ENCODE measurements around the gene ALK.

DNA sequence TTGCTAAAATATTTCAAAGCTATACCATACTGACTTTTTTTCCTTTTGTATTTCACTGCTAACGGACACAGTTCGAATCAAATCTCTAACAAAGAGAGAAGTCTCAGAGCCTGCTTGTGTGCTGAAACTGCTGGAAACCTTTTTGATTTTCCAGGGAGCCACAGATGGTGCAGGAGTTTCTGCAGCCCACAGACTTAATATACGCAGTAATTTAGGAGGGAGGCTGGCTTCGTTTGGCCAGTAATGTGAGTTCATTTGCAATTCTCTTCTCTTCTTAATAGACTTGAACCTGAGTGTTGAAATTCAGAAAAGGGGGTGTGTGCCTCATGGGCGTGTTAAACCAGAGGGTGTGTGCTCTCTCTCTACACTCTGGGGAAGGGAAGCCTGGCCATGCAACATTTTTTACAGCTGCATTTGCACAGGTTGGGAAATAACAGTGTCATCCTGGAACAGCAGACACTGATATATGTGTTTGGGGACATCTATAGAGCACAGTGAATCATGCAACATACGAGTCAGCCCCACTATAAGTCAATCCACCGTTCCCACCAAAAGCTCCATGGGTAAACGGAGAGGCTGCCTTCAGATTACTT is 473.2 kb downstream of the ALK start:
- TF ChIP-seq, protein P1, sequence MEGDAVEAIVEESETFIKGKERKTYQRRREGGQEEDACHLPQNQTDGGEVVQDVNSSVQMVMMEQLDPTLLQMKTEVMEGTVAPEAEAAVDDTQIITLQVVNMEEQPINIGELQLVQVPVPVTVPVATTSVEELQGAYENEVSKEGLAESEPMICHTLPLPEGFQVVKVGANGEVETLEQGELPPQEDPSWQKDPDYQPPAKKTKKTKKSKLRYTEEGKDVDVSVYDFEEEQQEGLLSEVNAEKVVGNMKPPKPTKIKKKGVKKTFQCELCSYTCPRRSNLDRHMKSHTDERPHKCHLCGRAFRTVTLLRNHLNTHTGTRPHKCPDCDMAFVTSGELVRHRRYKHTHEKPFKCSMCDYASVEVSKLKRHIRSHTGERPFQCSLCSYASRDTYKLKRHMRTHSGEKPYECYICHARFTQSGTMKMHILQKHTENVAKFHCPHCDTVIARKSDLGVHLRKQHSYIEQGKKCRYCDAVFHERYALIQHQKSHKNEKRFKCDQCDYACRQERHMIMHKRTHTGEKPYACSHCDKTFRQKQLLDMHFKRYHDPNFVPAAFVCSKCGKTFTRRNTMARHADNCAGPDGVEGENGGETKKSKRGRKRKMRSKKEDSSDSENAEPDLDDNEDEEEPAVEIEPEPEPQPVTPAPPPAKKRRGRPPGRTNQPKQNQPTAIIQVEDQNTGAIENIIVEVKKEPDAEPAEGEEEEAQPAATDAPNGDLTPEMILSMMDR (IDR thresholded peaks at IDR 0.05): no peak
- TF ChIP-seq ZFX (IDR thresholded peaks at IDR 0.05; ENCODE audit: borderline replicate concordance): no peak

Measured in 22Rv1 (cell line).